ENCODE results near the gene LHX3. TPM values are rescaled to one million over a fixed set of nuclear protein-coding genes. Genes with fewer than 3 reads are reported as not detected.

Gene LHX3
- total RNA-seq, 1 donor: not detected

- DNase-seq (ENCODE audit: low read depth): no peak
- no peak overlapping the region for H3K4me3 ChIP-seq (ENCODE audit: low read depth, low read length)
- TF ChIP-seq CTCF (IDR thresholded peaks at IDR 0.05; ENCODE audit: insufficient read depth, low read length): no peak
Measured at GRCh38 chr9:136231478-136232297, 26.8 kb upstream of the LHX3 start.

GRCh38 chr9:136230773-136231172, 25.8 kb upstream of the LHX3 start:
- no peak for TF ChIP-seq CTCF (IDR thresholded peaks at IDR 0.05; ENCODE audit: insufficient read depth, low read length)
- no peak for DNase-seq (ENCODE audit: low read depth)
- H3K4me3 ChIP-seq (ENCODE audit: low read depth, low read length): no peak overlapping the region

GRCh38 chr9:136230365-136230764, 25.4 kb upstream of the LHX3 start:
- no peak overlapping the region for H3K4me3 ChIP-seq (ENCODE audit: low read depth, low read length)
- no peak for TF ChIP-seq CTCF (IDR thresholded peaks at IDR 0.05; ENCODE audit: insufficient read depth, low read length)
- no peak for DNase-seq (ENCODE audit: low read depth)

- DNase-seq (ENCODE audit: low read depth): peak; percentile 35
- TF ChIP-seq CTCF (IDR thresholded peaks at IDR 0.05; ENCODE audit: insufficient read depth, low read length): no peak
- no peak overlapping the region for H3K4me3 ChIP-seq (ENCODE audit: low read depth, low read length)
Measured at GRCh38 chr9:136229096-136230065, 24.5 kb upstream of the LHX3 start.

- TF ChIP-seq CTCF (IDR thresholded peaks at IDR 0.05; ENCODE audit: insufficient read depth, low read length): no peak
- no peak overlapping the region for H3K4me3 ChIP-seq (ENCODE audit: low read depth, low read length)
Measured at GRCh38 chr9:136228107-136228875, 23.4 kb upstream of the LHX3 start.

GRCh38 chr9:136226680-136227407, 21.9 kb upstream of the LHX3 start:
- no peak for TF ChIP-seq CTCF (IDR thresholded peaks at IDR 0.05; ENCODE audit: insufficient read depth, low read length)
- no peak overlapping the region for H3K4me3 ChIP-seq (ENCODE audit: low read depth, low read length)
- no peak for DNase-seq (ENCODE audit: low read depth)

More at GRCh38 chr9:136228107-136228875, 23.4 kb upstream of the LHX3 start:
- peak; percentile 54 for DNase-seq (ENCODE audit: low read depth)
